ENCODE measurements around the gene SLC13A1.

- TF ChIP-seq POLR2A (IDR thresholded peaks at IDR 0.05; ENCODE audit: borderline replicate concordance, extremely low read depth, insufficient read depth, insufficient read length) (no peak), ZNF274 (IDR thresholded peaks at IDR 0.05; ENCODE audit: low read depth, low read length) (no peak), SP1 (IDR thresholded peaks at IDR 0.05; ENCODE audit: low read depth) (no peak), EZH2phosphoT487 (IDR thresholded peaks at IDR 0.05; ENCODE audit: borderline replicate concordance) (no peak), EZH2 (IDR thresholded peaks at IDR 0.05) (no peak)
- TF ChIP-seq, protein P1, sequence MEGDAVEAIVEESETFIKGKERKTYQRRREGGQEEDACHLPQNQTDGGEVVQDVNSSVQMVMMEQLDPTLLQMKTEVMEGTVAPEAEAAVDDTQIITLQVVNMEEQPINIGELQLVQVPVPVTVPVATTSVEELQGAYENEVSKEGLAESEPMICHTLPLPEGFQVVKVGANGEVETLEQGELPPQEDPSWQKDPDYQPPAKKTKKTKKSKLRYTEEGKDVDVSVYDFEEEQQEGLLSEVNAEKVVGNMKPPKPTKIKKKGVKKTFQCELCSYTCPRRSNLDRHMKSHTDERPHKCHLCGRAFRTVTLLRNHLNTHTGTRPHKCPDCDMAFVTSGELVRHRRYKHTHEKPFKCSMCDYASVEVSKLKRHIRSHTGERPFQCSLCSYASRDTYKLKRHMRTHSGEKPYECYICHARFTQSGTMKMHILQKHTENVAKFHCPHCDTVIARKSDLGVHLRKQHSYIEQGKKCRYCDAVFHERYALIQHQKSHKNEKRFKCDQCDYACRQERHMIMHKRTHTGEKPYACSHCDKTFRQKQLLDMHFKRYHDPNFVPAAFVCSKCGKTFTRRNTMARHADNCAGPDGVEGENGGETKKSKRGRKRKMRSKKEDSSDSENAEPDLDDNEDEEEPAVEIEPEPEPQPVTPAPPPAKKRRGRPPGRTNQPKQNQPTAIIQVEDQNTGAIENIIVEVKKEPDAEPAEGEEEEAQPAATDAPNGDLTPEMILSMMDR (IDR thresholded peaks at IDR 0.05 in 2 of 3, conservative IDR thresholded peaks at IDR 0.05 in 1 of 3; ENCODE audit: borderline replicate concordance in 1 of 3, insufficient read depth in 1 of 3, low read depth in 2 of 3, low read length in 2 of 3), result no peak
Measured at GRCh38 chr7:123198668-123199652, 809 bp downstream of the SLC13A1 start.

Measured in HCT116 (cell line).